Measurements from ENCODE around the gene REV3L.
"Not testable (repeated sequence)": the region's sequence is repeated elsewhere in the genome, so short reads cannot be mapped to it uniquely, and the experiment has no call there.

Gene REV3L, protein sequence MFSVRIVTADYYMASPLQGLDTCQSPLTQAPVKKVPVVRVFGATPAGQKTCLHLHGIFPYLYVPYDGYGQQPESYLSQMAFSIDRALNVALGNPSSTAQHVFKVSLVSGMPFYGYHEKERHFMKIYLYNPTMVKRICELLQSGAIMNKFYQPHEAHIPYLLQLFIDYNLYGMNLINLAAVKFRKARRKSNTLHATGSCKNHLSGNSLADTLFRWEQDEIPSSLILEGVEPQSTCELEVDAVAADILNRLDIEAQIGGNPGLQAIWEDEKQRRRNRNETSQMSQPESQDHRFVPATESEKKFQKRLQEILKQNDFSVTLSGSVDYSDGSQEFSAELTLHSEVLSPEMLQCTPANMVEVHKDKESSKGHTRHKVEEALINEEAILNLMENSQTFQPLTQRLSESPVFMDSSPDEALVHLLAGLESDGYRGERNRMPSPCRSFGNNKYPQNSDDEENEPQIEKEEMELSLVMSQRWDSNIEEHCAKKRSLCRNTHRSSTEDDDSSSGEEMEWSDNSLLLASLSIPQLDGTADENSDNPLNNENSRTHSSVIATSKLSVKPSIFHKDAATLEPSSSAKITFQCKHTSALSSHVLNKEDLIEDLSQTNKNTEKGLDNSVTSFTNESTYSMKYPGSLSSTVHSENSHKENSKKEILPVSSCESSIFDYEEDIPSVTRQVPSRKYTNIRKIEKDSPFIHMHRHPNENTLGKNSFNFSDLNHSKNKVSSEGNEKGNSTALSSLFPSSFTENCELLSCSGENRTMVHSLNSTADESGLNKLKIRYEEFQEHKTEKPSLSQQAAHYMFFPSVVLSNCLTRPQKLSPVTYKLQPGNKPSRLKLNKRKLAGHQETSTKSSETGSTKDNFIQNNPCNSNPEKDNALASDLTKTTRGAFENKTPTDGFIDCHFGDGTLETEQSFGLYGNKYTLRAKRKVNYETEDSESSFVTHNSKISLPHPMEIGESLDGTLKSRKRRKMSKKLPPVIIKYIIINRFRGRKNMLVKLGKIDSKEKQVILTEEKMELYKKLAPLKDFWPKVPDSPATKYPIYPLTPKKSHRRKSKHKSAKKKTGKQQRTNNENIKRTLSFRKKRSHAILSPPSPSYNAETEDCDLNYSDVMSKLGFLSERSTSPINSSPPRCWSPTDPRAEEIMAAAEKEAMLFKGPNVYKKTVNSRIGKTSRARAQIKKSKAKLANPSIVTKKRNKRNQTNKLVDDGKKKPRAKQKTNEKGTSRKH (N-terminal part only)

GRCh38 chr6:111482959-111483735 is at the start of gene REV3L:
TSS of gene REV3L (minus strand) at chr6:111483218. CDS start at chr6:111482888, 330 bp downstream.
- peak; percentile 96 for DNase-seq

DNA sequence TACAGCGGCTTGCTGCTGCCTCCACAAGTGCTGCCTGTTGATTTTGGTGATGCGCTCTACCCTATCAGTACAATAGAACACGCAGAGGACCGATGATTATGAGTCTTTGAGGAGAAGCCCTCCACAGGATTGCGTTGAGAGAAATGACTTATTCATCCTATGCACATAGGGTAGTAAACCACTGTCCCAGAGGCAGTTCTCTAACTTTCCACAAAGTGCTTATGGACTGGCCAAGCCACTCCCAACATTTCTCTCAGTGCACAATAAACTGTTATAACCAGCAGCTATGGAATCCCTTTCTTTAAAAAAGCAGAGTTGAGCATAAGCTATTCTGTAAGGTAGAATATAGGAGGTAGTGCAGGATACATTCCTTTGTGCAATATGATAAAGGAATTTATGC is 48.2 kb upstream of the REV3L start:
- no peak for DNase-seq

GRCh38 chr6:111530667-111531066 is 47.6 kb upstream of the REV3L start:
- DNase-seq, result no peak

GRCh38 chr6:111530218-111530617 is 47.2 kb upstream of the REV3L start:
- no peak for DNase-seq

DNA sequence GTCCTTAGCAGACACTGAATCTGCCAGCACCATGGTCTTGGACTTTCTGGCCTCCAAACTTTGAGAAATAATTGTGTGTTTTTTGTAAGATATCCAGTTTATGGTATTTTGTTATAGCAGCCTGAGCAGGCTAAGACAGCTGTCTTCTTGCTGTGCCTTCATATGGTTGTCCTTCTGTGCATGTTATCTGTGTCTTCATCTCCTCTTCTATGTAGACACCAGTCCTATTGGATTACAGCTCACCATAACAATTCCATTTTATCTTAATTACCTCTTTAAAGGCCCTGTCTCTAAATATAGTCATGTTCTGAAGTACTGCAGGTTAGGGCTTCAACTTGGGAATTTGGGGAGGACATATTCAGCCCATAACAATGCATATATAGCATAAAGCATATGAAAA is 44.3 kb upstream of the REV3L start:
- DNase-seq, result no peak

DNA sequence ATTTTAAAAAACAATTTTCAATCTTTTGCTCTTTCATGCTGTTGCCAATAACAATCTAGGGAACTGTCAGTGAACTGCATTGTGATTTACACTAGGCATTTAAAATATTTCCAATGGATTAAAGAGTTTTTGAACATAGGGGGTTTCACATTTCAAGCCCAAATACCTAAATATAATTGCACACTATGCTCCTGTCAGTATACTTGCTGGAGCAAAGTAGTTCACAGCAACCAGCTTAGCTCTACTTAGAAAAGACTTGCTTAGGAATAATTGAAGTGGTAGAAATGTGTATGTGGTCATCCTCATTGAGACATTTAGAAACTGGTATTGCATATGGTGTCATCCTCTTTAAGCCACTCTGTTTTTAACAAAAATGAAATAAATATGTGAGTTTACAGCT is 41.7 kb upstream of the REV3L start:
- DNase-seq, result no peak

DNA sequence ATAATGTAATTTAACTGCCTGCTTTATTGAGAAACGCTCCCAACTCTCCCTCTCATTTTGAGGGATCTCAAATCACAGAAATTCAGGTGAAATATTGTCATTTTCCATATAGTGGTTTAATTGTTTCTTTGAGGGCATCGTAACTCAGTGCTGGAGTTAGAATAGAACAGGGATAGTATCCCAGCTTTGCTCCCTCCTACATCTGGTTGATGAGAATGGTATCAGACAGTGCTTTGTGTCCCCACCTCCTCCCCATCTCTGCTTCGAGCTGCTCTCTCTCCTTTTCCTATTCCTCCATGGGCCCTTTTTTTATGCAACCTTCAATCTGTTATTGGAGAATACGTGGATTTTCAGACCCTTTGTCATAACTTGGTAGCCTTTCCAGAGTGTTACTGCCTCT is 41.2 kb upstream of the REV3L start:
- DNase-seq, result no peak

DNA sequence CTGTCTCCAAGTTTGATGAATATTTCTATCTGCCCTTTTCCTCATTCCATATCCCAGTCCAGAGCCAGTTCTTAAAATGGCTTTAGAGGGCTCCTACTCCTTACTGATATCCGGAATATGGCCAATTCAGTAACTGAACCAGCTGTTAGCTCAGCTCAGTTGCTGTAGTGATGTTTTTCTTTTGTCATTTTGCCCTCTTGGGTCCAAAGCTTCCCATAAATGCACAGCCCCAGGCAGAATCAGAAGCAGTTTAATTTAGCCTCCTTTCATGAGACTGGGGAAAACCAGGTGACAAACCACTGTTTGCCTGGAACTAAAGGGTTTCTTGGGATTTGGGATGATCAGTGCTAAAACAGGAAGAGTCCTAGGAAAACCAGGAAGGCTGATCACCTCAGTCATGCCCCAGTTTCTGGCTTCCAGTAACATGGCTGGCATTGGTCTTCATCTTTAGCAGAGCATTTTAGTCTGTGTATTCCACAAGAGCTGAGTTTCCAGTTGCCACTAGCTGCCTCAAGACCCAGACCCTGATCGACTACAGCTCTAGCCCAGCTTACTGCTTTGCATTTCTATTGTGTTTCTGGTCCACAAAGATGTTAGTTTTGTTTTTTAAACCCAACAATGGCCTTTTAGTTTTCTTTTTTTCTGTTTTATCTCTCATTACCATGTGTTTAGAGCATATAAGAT is 40.6 kb upstream of the REV3L start:
- DNase-seq, result no peak

- DNase-seq, result no peak
Measured at GRCh38 chr6:111522393-111523020, 39.5 kb upstream of the REV3L start.

DNA sequence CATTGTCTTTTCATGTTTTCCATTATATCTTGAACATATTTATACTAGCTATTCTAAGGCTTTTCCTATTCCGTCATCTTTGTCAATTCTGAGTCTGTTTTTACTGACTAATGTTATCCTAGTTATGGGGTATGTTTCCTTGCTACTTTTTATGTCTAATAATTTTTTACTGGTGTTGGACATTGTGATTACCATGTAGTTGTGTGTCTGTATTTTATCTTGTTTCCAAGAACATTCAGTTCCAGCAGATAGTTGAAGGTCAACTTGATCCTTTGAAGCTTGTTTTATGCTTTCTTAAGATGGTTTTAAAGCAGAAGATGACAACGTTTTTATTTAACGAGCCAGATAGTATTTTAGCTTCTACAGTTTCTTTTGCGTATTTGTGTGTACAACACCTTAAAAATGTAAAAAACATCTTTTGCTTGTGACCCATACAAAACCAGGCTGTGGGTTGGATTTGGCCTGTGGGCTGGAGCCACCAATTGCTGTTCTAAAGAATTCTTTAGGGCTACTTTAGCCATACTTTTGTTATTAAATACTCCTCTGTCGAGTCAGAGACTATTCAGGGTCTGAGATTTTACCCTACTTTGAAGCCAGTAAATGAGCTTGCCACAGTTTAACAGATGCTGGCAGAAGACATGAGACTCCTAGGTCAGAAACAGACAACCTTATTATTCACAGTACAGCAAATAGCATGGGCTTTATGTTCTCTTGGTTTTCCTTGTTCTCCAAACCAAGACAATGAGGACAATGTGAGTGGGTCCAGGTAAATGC is 38.7 kb upstream of the REV3L start:
- DNase-seq, result no peak

DNA sequence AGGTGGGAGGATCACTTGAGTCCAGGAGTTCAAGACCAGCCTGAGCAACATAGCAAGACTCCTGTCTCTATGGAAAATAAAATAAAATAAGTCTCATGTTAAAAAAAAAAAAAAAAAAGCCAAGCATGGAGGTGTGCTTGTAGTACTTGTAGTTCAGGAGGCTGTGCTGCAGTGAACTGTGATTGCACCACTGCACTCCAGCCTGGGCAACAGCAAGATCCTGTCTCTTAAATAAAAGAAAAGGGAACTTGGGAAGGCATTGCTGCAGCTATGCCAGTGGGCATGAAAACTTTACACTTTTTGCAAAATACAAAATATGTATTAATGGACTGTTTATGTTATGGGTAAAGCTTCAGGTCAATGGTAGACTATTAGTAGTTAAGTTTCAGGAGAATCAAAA is 37.5 kb upstream of the REV3L start:
- no peak for DNase-seq

DNA sequence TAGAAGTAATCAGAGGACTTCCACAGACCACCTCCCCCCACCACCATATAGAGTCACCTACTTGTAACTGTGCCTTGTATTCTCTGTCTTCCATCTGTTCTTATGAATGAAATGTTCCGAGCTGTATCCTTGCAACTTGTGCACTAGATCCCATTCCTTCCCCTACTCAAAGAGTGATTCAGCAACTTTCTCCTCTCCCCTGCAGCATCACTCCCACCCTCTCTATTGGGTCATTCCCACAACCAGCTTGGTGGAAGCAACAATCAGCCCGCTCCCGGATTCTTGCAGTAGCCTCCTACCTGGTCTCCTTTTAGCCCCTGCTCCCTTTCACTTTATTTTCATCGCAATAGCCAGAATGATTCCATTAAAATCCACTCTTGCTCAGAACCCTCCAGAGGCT is 34.9 kb upstream of the REV3L start:
- no peak for DNase-seq

GRCh38 chr6:111515259-111515658 is 32.2 kb upstream of the REV3L start:
- DNase-seq, result no peak

DNA sequence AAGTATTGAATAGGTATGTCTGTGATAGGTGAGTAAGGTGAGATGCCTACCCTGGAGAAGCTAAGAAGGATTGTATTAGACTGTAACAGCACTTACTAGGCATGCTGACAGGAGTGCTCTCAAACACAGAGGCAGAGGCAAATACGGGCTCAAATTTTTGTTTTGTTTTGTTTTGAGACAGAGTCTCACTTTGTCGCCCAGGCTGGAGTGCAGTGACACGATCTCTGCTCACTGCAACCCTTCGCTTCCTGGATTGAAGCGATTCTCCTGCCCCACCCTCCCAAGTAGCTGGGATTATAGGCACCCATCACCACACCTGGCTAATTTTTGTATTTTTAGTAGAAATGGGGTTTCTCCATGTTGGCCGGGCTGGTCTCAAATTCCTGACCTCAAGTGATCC is 31.5 kb upstream of the REV3L start:
- DNase-seq, result not testable (repeated sequence)

GRCh38 chr6:111507219-111507618 is 24.2 kb upstream of the REV3L start:
- DNase-seq, result not testable (repeated sequence)

GRCh38 chr6:111505498-111505897 is 22.5 kb upstream of the REV3L start:
- not testable (repeated sequence) for DNase-seq

- DNase-seq, result peak; percentile 47
Measured at GRCh38 chr6:111503660-111504059, 20.6 kb upstream of the REV3L start.

- DNase-seq, result no peak
Measured at GRCh38 chr6:111503194-111503593, 20.2 kb upstream of the REV3L start.

GRCh38 chr6:111502154-111502553 is 19.1 kb upstream of the REV3L start:
- no peak for DNase-seq

GRCh38 chr6:111499269-111499793 is 16.3 kb upstream of the REV3L start:
- DNase-seq, result no peak

All from NCI-H1105 treated with DMSO at 0.1 percent for 48 hours (cell line).